RCC 7860 (cell line): Measurements from ENCODE around the gene PDLIM7.
"Not testable (repeated sequence)": the region's sequence is repeated elsewhere in the genome, so short reads cannot be mapped to it uniquely, and the experiment has no call there.

ENCODE experiments used
- DNase-seq: peaks from one replicate; pipeline ENCODE4 v3.0.0-alpha.2; 2015; ENCODE audit warnings: low spot score
- FAIRE-seq: peaks from 2 replicates; lab custom pipeline; 2012; peaks lifted over from hg19 to GRCh38; lab: Jason Lieb, UNC

PDLIM7 gene, protein sequence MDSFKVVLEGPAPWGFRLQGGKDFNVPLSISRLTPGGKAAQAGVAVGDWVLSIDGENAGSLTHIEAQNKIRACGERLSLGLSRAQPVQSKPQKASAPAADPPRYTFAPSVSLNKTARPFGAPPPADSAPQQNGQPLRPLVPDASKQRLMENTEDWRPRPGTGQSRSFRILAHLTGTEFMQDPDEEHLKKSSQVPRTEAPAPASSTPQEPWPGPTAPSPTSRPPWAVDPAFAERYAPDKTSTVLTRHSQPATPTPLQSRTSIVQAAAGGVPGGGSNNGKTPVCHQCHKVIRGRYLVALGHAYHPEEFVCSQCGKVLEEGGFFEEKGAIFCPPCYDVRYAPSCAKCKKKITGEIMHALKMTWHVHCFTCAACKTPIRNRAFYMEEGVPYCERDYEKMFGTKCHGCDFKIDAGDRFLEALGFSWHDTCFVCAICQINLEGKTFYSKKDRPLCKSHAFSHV

GRCh38 chr5:177497292-177498012 is at the start of gene PDLIM7:
Gene PDLIM7, minus strand, starts transcription at chr5:177497604. Its CDS starts 1,092 bp downstream, at chr5:177496512.
- peak; percentile 82 for FAIRE-seq
- DNase-seq: peak; percentile 95

DNA sequence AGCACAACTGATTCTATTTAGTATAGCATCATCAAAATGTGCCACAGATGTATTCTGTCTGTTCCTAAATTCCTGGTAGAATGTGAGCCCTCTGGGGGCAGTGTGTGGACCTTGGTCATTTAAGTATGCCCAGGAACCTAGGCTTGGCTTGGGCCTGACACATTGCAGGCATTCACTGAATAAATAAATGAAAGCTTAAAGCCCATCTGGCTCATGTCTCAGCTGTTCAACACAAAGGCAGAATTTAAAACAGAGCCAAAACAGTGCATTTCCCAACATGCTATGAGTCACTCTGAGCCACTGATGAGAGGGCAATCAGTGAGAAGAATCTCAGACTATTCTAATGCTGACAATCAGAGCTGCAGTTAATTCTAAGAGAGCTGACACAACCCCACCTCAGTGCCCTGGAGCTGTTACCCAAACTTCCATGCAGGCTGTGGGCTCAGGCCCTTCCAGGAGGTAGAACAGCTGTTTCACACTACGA is 48.9 kb upstream of the PDLIM7 start:
- DNase-seq: peak; percentile 78
- FAIRE-seq: peak; percentile 86

DNA sequence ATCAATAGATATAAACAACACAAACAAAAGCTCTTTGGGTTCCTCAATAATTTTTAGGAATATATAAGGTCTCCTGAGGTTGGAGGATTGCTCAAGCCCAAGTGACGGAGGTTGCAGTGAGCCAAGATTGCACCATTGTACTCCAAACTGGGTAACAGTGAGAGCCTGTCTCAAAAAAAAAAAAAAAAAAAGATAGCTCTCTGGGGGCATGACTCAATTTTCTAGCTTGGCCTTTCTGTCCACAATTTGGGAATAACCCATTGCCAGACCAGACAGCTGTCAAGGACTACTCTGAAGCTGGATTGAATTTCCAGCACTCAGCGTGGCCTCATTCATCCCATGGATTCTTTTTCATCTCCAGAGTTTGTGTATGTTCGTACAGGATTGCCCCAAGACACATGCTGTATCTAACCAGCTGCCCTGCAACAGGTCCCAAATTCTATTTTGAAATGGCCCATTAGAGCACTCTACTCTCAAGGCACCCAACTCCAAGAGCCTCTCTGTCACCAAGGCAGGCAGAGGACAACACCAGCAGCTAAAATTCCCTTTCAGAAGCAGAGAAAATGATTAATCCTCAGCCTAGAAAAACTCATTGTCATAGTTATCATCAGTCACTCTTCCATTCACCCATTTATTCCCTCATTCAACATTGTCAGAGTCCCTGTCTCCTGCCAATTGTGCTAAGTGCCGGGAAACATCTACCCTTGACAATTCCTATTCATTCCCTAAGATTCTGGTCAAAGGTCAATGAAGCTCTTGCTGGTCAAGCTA is 48.3 kb upstream of the PDLIM7 start:
- DNase-seq (no peak), FAIRE-seq (no peak)

DNA sequence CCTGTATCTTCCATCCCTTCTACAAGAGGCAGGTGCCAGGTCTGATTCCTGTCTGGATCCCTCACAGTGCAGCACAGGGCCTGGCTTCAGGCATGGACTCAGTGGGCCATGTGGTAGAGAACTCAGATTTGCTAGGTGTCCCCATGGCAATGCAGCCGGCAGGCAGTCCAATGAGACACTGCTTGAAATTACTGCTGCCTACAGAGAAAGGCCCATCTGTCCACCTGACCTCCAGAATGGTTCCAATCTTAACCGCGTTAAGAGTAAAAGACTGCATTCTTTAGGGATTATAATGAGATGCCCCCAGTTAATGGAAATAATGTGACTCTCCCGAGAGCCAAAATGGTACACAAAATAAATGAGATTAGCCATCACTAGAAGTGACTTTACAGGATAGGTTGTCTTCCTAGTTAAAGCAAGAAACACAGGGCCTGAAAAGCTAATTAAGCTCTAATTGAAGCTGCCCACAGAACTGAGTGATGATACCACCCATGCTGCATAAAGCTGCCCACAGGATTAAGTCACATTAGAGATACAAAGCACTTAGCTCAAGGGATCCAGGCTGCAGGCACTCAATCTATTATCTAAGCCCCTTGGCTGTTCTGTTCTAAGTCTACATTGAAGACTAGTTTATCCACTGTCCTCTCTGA is 45.5 kb upstream of the PDLIM7 start:
- DNase-seq (no peak), FAIRE-seq (no peak)

GRCh38 chr5:177540438-177540837 is 43.0 kb upstream of the PDLIM7 start:
- FAIRE-seq (no peak), DNase-seq (no peak)

- FAIRE-seq (no peak), DNase-seq (no peak)
These were observed 42.0 kb upstream of the PDLIM7 start for GRCh38 chr5:177539411-177539810.

- DNase-seq (no peak), FAIRE-seq (no peak)
These were observed 41.5 kb upstream of the PDLIM7 start for GRCh38 chr5:177538876-177539275.

- FAIRE-seq: peak; percentile 85
- peak; percentile 86 for DNase-seq
These were observed 40.3 kb upstream of the PDLIM7 start for GRCh38 chr5:177537389-177538361.

GRCh38 chr5:177536386-177536785 is 39.0 kb upstream of the PDLIM7 start:
- DNase-seq (no peak), FAIRE-seq (no peak)

- DNase-seq (no peak), FAIRE-seq (no peak)
These were observed 37.7 kb upstream of the PDLIM7 start for GRCh38 chr5:177535125-177535524.

DNA sequence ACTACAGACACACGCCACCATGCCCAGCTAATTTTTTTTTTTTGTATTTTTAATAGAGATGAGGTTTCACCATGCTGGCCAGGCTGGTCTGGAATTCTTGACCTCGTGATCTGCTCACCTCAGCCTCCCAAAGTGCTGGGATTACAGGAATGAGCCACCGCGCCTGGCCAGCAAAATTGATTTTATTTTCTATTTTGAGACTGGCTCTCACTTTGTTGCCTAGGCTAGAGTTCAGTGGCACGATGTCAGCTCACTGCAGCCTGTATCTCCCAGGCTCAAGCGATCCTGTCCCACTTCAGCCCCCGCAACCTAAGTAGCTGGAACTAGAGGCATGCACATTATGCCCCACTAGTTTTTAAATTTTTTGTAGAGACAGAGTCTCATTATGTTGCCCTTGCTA is 37.0 kb upstream of the PDLIM7 start:
- FAIRE-seq, DNase-seq: not testable (repeated sequence)

- no peak for DNase-seq
- no peak for FAIRE-seq
These were observed 34.0 kb upstream of the PDLIM7 start for GRCh38 chr5:177531209-177531940.

GRCh38 chr5:177530638-177531037 is 33.2 kb upstream of the PDLIM7 start:
- no peak for FAIRE-seq
- DNase-seq: no peak

GRCh38 chr5:177529247-177530203 is 32.1 kb upstream of the PDLIM7 start:
- DNase-seq (no peak), FAIRE-seq (no peak)

GRCh38 chr5:177528631-177529030 is 31.2 kb upstream of the PDLIM7 start:
- FAIRE-seq (no peak), DNase-seq (no peak)

- no peak for DNase-seq
- FAIRE-seq: no peak
These were observed 30.2 kb upstream of the PDLIM7 start for GRCh38 chr5:177527595-177527994.

GRCh38 chr5:177526791-177527190 is 29.4 kb upstream of the PDLIM7 start:
- FAIRE-seq: no peak
- DNase-seq: no peak

DNA sequence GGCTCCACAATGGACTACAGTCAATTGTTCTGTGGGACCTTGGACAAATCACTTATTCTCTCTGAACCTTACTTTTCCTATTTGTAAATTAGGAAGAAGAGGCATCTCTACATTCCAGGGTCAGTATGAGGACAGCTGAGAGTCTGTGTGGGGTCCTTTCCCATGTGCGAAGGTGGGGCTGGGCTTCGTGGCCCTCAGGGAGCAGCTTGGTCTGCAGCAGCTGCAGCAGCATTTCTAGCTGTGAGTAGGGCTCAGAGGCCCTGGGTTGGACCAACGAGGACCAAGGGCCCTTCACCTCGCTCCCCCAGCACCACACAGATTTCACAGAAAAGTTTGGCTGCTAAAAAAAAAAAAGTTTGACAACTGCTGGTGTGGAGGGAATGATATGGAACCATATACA is 28.8 kb upstream of the PDLIM7 start:
- DNase-seq: no peak
- FAIRE-seq: no peak
